EL (cell line): ENCODE measurements around the gene MYOF.
"Not testable (repeated sequence)": the region's sequence is repeated elsewhere in the genome, so short reads cannot be mapped to it uniquely, and the experiment has no call there.

Source experiments
- DNase-seq: peaks from one replicate; pipeline ENCODE4 v3.0.0-alpha.2; 2016

The MYOF gene

DNA sequence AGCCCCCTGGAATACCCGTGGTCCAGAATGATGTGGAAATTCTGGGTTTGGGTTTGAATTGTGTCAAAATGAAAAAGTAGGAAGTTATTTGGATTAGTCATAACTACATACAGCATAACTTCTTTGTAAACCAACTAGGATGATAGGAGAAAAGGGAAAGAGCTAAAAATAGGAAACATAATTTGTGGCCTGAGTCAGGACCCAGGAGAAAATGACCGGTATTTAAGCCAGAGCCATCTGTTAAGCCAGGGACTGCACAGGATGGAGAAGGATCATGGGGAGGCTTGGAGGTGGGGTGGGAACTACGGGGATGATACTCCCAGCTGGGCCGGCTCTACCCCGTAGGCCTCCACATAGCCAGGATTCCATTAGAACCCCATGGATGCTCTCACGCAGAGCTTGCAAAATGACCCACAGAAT, 98.6 kb downstream of the MYOF start:
- DNase-seq: peak; percentile 96

DNA sequence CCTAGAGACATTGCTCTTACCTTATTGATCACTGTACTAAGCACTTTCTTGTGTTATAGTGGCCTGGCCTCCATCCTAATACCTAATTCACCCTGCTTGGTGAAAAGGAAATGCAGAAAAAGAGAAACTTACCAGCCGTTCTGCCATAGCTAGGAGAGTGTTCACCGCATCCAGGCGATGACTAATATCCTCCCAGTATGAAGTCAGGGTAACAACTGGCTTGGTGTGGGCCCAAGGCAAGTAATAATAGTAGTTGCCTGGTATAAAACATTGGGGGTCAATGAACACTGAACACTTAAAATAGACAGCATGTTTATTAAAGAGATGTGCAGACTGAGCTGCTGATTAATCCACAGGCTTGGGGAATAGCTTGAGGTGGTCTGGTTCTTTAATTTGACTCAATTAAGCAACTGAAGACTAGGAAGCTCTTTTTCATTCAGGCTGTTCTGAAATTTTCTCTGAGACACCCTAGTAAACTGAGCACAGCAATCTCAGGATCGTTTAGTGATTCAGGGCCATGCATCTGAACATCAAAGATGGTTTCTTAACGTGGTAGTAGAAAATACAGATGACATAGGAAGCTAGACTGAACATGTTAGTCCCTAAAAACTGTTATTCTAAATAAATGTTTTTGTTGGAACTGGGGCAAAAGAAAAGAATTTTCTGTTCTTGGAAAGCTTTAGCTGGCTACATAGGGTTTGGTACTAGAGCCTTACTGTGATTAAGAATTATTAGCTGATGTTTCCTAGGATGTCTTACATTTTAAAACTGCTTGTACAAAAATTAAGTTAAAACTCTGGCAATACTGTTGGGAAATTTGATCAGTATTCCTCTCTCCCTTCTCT, 102.2 kb downstream of the MYOF start:
- peak; percentile 85 for DNase-seq

DNA sequence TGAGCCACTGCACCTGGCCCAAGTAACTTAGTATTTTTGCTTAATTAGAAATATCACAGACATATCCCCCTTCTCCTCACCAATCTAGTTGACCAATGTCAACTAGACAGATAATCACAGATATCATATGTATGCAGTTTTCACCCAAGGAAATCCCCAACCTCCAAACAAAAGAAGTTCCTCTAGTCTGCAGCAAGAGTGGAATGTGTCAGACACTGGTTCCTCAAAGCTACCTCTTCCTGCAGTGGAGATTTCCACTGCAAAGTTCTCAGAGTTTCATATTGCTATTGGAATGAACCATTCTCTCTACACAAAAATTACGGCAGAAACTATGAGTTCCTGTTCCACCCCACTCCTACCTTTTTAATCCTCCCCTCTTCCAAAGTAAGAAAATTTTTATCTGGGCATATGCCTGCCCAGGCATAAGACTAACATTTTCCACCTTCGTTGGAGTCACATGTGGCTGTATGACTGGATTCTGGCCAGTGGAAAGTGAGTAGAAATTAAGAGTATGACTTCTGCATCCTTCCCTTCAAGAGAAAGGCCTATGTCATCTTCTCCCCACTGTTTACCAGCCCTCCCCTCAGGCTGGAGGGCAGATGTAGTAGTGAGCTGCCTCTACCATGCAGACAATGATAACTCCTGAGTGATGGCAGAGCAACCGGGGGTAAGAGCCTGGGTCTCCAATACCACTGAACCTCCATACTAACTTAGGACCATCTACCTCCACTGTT, 103.0 kb downstream of the MYOF start:
- DNase-seq: peak; percentile 31

DNA sequence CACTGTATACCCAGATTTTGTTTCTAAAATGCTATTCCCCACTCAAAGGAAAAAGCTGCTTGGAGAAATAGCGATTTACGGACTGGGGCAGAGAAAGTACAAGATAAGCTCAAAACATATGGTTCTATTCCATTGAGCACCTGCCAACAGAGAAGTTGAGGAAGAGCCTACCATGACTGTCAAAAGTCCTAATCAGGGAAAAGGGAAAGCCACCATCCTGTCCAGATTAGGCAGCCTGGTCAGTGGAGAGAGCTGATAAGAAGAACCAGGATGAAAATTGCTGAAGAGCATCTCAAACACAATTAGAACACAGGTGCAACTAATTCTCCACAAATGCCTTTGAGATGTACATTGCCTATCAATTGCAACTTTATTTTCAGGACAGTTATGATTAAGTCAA, 104.1 kb downstream of the MYOF start:
- DNase-seq: no peak

DNA sequence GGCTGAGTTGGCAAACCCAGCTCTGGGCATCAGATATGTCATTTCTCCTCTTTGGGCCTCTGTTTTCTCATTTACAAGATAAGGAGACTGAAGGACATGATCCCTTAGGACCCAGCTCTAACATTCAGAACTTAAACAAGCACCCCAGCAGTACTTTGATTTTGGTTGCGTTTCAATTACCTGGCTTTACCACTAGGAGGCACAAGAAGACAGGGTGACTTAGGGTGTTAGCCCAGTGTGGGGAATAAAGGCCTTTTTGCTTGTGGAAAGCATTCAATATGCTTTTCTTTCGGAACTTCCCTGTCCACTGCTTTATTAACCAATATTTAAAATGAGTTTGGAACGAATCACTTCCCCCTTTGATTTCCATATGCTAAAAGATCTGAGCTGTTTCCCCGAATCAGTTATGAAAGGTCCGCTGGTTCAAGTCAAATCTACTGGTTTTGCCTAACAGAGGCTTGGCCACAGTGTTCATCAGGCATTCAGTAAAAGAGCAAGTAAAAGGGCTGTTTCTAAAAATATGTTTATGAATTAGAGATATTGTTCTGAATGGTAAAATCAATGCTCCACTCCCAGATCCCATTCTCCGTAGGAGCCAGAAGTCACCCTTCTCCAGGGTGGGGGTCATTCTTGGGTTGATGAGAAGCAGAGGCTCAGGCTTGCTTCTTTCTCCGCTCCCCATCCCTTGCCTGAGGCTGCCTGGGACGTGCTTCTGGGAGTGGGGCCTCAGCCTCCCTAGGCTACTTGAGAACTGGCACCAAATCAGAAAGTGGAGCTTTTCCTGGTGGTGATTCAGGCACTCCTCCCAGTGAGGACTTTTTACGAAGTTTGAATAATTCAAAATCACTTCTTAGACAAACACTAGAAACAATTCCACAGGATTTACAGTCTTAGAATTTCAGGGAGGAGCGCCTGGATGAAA, 105.5 kb downstream of the MYOF start:
- DNase-seq: peak; percentile 93

DNA sequence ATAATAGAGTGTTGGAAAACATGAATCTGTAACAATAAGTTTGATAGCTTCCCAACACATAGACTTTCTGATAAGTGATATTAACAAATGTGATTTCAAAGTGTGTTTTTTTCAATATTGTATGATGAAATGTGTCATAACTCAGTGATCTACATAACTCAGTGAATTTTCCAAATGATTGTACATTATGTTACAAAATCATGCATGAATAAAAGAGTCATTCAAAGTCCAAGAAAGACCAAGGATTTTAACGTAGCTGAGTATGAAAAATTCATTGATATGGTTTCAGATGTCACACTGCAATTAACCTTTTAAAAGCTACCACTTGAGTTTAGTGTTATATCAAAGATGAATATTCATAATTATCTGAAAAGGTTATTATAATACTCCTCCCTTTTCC, 111.2 kb downstream of the MYOF start:
- no peak for DNase-seq

DNA sequence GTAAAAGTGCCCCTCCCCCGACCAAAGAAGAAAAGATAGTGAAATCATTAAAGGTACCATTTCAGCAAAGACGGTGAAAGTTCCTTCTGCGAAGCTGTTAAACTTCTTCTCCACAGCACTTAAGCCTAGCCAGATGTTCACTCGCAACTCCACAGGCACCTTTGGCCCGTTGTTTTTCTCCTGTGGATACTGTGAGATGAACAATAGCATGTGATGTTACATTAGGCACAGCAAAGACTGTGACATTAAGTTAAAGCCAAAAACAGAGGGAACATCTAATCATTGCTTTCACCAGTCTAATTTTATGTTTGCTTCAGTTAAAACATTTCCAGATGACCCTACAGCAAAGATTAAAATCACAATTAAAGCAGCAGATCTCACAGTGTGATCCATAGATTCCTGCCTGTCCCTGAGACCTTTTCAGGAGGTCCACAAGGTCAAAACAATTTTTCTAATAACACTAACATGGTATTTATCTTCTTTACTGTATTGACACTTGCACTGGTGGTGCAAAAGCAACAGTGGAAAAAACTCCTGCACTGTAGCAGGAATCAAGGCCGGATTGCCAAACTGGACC, 112.5 kb downstream of the MYOF start:
- DNase-seq: no peak

DNA sequence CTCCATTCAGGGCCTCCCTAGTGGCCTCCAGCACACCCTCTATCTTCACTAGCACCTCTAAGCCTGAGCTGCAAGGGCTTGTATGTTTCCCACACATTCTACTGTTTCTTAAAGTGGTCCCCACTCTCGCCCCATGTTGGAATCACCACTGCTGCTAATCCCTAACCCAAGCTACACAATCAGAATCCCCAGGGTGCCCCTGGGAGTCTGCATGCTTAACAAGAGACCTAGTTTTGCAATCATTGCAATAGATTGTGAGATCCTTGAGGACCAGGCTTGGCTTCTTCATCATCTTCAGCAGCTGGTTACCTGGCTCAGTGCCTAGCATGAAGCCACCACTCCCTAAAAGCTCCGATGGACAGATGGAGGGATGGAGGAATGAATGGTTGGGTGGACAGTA, 113.9 kb downstream of the MYOF start:
- DNase-seq: no peak

DNA sequence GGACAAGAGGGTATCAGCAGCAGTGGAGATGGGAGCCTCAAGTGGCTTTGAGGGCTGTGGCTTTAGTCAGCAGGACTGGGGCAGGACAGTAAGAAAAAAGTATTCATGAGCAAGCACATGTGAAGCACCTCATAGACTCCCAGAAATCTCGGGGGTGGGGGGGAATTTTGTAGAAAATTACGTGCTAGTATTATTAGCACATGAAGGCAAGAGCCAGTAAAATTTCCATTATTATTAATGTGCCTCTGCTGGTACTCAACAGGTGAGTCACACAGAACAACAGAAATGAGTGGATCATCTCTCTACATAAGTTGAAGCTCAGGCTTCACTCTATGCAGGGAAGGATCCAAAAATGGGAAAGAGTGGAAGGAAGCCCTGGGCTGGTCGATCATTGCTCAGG, 114.5 kb downstream of the MYOF start:
- no peak for DNase-seq

DNA sequence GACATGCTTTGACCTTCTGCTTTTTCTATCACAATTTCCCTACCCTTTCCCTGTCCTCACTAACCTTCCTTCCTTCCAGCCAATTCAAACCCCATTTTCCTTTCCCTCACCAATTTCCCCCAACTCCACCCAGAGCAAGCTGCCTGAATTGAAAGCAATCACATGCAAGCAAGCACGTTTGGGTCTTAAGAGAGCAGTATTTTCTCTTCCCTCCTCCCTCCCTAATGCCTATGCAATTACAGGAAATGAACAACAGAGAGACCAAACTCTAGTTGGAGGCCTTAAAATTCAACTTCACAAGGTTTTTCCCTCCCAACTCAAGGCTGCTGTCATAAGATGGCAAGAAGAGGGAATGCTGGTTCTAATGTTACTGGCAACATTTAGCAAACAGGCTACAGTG, 117.2 kb downstream of the MYOF start:
- no peak for DNase-seq

DNA sequence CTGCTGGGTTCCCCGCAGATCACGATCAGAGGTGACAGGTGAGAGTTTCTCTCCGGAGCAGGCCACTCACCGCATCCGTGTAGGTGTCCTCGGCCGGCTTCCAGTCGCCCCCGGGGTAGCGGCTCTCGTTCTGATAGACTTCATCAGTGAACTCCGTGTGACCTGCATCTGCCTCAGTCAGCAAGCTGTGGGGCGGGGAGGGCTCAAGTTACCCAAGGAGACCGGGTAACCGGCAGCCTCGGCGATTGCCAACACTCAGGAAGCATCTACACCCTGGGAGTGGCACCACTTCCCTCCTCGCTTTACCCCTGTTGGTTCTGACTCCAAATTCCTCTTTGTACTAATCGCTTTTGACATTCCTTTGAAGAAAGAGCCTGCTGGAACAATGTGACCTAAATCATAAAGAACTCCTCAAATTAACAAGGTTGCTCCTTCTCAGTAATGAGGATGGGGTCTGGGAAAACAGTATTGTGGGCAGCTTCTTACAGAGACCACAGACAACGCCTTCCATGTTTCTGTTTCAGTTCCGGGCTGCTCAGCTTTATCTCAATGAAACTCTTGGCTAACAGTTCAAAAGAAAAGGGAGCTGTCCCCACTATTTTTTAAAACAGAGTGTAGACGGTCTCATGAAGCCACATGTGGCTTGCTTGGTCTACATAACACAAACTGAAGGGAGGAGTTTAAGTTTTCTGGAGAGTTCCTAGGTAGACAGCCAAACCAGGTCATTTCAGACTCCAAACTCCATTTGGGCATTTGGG, 118.1 kb downstream of the MYOF start:
- DNase-seq: no peak

DNA sequence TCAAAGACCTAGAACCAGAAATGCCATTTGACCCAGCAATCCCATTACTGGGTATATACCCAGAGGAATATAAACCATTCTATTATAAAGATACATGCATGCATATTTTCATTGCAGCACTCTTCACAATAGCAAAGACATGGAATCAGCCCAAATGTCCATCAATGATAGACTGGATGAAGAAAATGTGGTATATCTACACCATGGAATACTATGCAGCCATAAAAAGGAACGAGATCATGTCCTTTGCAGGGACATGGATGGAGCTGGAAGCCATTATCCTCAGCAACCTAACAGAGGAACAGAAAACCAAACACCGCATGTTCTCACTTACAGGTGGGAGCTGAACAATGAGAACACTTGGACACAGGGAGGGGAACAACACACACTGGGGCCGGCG, 123.7 kb downstream of the MYOF start:
- DNase-seq: not testable (repeated sequence)

DNA sequence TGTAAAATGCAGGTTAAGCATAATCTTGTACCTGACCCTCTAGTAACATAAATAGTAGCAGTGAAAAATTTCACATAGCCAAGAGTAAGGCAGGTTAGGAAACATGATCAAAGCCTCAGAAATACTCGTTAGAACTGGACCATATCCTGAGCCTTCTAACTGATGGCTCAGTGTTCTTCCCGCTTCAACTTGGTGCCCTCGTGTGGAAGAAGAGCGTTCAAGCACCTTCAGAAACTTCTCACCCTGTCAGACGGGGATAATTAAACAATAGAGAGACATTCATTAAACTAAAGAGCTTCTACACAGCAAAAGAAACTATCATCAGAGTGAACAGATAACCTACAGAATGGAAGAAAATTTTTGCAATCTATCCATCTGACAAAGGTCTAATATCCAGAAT, 124.5 kb downstream of the MYOF start:
- DNase-seq: peak; percentile 32

DNA sequence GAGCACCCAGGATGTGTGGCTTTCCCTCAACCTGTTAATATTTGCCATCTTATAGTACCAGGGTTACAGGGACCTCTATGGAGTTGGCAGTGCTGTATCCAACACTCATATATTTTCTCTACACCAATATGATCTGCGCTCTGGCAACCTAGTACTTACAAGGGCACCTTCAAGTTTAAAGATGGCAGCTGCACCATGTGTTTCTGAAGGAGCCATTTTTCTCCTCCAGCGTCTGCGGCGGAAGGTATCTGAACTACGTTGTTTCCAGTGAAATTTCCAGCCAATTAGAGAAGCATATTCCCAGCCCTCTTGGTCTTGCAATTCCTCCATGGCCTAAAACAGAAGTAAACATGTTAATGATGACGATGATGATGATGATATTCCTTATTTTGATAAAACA, 125.6 kb downstream of the MYOF start:
- no peak for DNase-seq

DNA sequence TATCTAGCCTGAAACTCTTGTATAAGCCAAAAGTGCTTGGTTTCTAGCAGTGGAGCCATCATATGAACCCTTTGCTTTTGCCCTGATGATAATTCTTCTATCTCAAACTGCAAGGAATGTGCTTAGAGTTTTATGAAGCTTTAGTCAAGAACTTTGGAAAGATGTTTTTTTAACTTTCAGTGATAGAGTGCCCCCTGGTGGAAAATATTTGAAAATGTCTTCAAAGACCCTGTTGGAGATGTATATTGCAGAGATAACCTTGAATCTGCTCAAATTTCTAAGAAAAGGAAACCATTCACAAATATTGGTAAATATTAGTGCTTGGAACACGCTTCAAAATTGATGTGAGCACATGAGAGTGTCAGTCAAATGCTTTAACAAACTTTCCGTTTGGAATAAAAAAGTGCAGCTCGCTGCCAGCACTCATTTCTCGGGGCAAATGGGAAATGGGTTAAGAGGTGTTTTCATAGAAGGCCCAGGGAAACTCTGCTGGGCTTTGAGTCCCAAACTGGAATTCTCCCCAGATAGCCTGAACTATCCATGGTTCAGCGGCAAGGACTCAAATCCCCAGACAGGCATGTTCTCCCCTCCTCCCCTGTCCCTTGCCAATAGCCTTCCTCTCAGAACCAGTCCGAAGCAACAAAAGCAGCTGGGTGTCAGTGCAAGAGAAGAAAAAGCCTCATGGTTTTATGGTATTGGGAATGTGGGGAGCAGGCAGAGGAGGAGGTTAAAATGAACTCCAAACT, 129.3 kb downstream of the MYOF start:
- peak; percentile 64 for DNase-seq

DNA sequence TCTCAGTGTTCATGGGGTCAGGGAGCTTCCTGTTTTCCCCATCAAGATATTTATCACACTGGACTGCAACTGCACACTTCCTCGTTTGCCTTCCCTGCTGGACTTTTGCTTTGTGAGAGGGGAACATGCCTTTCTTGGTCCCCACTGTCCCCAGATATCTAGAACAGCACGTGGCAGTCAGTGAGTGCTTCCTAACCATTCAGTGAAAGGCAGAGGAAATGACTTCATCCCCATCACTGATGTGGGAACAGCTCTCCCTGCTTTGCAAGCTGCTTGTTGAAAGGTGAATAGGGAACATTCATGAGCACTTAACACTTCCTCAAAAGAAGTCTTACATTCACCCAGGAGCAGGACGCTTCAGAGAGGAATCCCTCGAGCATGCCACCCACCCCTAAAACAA, 135.4 kb downstream of the MYOF start:
- peak; percentile 14 for DNase-seq

DNA sequence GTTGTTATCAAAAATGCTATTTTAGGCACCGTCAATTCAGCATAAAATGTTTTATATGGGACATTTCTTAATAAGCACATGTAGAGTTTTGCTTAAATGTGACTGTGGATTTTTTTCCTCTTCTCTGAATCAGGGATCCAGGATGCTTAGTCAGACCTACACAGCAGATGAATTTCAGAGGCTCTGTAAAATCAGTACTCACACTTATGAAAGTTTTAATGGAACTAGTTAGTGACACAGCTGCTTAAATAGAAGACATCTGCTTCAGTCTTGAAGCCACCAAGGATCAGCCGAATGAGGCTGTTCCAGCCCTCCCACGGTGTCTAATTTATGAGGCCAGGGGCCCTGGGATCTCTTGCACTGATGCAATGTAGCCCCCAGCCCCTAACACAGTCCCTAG, 136.0 kb downstream of the MYOF start:
- no peak for DNase-seq

DNA sequence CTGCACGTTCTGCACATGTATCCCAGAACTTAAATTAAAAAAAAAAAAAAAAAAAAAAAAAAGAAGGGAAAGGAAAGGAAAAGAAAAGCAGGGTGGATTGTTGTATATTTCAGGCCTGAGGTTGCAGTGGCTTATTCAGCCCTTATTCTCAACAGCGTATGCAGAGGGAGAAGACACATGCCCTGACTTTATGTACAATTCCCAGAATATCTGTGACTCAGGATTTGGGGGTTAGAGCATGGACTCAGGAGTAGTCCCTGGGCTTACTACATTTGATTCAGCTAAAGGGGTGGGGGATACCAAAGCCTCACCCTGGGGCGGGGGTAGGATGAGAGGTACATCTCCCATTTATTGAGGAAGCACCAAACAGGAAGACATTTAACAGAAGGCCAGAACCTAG, 137.4 kb downstream of the MYOF start:
- no peak for DNase-seq

DNA sequence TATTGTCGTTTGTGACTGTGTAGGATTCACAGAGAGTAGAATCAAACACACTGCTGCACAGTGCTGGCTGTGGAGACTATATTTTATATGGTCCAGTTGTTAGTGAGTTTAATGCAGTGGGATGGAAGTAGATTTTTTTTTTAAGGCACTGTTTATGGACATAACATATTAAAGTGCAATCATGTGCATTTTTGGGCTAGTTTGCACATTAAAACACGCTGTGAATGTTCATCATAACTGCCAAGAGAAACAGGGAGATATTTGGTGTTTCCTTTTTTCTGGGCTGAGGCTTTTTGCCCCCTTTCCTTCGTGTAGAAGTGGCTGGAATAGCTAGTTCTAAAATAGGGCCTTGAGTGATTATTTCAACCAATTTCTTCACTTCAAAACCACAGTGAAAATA, 139.2 kb downstream of the MYOF start:
- no peak for DNase-seq

DNA sequence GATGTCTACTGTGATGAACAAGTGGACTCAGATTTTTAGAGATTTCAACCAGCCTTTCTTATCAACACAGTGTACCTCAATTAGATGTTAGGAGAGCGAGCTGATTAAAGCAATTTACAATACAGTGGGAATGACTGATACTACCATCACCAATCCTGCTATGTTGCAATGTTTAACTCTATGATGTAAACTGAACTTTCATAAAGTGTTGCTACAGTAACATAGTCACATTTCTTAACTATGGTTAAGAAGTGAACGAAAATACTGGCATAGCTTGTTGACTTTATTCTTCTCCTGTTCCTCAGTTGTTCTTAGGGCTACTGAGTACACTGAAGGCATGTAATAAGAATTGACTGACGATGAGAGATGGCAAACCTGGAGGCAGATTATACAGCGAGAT, 139.8 kb downstream of the MYOF start:
- DNase-seq: no peak

DNA sequence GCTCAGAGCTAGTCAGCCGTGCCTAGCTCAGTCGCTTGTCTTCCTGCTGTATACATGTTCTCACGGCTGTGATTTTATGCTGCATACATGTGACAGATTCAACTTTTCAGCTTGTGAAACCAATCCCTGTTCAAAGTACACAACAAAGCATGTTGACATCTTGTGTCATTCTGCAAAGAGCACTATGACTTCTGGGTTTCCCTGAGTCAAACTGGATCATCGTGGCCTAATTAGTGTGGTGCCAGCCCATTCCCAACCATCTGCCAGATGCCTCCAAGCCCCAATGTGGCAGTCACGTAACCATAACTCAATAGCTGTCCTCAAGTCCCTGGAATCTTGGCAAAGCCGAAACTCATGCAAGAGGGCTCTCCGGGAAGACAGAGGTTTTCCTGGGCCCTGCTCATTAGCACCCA, 144.8 kb downstream of the MYOF start:
- DNase-seq: no peak
